Measurements from ENCODE around the gene CHRM1. TPM values are rescaled to one million over a fixed set of nuclear protein-coding genes. Genes with fewer than 3 reads are reported as not detected.

CHRM1 gene
- total RNA-seq, 1 donor from 2014 or later: not detected

- Mint-ChIP-seq H3K9me3 (ENCODE audit: unreplicated experiment) (no peaks in the 10 kb centered on the region), H3K27me3 (ENCODE audit: low read depth, unreplicated experiment) (no peaks in the 10 kb centered on the region), H3K36me3 (ENCODE audit: low read depth, unreplicated experiment) (peaks cover 28% of the 10 kb centered on the region), H3K27ac (ENCODE audit: unreplicated experiment) (peak within 1 kb of the TSS; percentile 99), H3K4me1 (ENCODE audit: low read depth, unreplicated experiment) (peaks cover 29% of the 10 kb centered on the region), H3K4me3 (ENCODE audit: unreplicated experiment) (peak within 1 kb of the TSS; percentile 99)
- Histone ChIP-seq H3K9me3 (ENCODE audit: insufficient read depth, low read depth, low read length) (no peaks in the 10 kb centered on the region), H3K9ac (ENCODE audit: low read length) (peak within 1 kb of the TSS; percentile 100), H3K27ac (ENCODE audit: low read depth, low read length) (peak within 1 kb of the TSS; percentile 97), H3K36me3 (ENCODE audit: insufficient read depth, low read length) (peaks cover 31% of the 10 kb centered on the region), H3K79me2 (ENCODE audit: insufficient read depth, low read length) (peaks cover 57% of the 10 kb centered on the region), H2AFZ (ENCODE audit: low read depth, low read length) (peak within 1 kb of the TSS; percentile 62), H3K4me1 (ENCODE audit: insufficient read depth, low read length) (peaks cover 32% of the 10 kb centered on the region), H4K20me1 (ENCODE audit: insufficient read depth, low read length) (peaks cover 35% of the 10 kb centered on the region), H3K4me3 (ENCODE audit: insufficient read depth, low read depth, low read length) (peak within 1 kb of the TSS; percentile 81), H3K27me3 (ENCODE audit: insufficient read depth, low read length) (no peaks in the 10 kb centered on the region), H3K4me2 (ENCODE audit: low read length) (peak within 1 kb of the TSS; percentile 87)
- DNase-seq (ENCODE audit: low read depth) (peak; percentile 69), FAIRE-seq (no peak)
- TF ChIP-seq EZH2 (IDR thresholded peaks at IDR 0.05; ENCODE audit: insufficient read depth, low read length): no peak
- TF ChIP-seq CTCF (IDR thresholded peaks at IDR 0.05; ENCODE audit: insufficient read depth, low read depth, low read length): peak; percentile 36
Measured at GRCh38 chr11:62880803-62881578, 40.2 kb downstream of the CHRM1 start, which contains the start of gene SLC3A2. Gene SLC3A2, plus strand, starts transcription at chr11:62880896. Its CDS starts 128 bp downstream, at chr11:62881024.

- peaks cover 32% of the 10 kb centered on the region for H3K4me1 ChIP-seq (ENCODE audit: insufficient read depth, low read length)
- H3K9ac ChIP-seq (ENCODE audit: low read length): peak overlapping the region; percentile 100
- TF ChIP-seq CTCF (IDR thresholded peaks at IDR 0.05; ENCODE audit: insufficient read depth, low read depth, low read length) (no peak), EZH2 (IDR thresholded peaks at IDR 0.05; ENCODE audit: insufficient read depth, low read length) (no peak)
- peaks cover 28% of the 10 kb centered on the region for H4K20me1 ChIP-seq (ENCODE audit: insufficient read depth, low read length)
- peak overlapping the region; percentile 99 for H3K27ac Mint-ChIP-seq (ENCODE audit: unreplicated experiment)
- peak overlapping the region; percentile 99 for H3K4me3 Mint-ChIP-seq (ENCODE audit: unreplicated experiment)
- peaks cover 24% of the 10 kb centered on the region for H3K4me1 Mint-ChIP-seq (ENCODE audit: low read depth, unreplicated experiment)
- H2AFZ ChIP-seq (ENCODE audit: low read depth, low read length): peak overlapping the region; percentile 33
- FAIRE-seq: no peak
- H3K27ac ChIP-seq (ENCODE audit: low read depth, low read length): peak overlapping the region; percentile 97
- H3K4me3 ChIP-seq (ENCODE audit: insufficient read depth, low read depth, low read length): peak overlapping the region; percentile 81
- peaks cover 25% of the 10 kb centered on the region for H3K36me3 ChIP-seq (ENCODE audit: insufficient read depth, low read length)
- H3K27me3 ChIP-seq (ENCODE audit: insufficient read depth, low read length): no peaks in the 10 kb centered on the region
- peaks cover 25% of the 10 kb centered on the region for H3K36me3 Mint-ChIP-seq (ENCODE audit: low read depth, unreplicated experiment)
- H3K4me2 ChIP-seq (ENCODE audit: low read length): peak overlapping the region; percentile 87
- peak; percentile 81 for DNase-seq (ENCODE audit: low read depth)
- H3K9me3 Mint-ChIP-seq (ENCODE audit: unreplicated experiment): no peaks in the 10 kb centered on the region
- no peaks in the 10 kb centered on the region for H3K27me3 Mint-ChIP-seq (ENCODE audit: low read depth, unreplicated experiment)
- peaks cover 51% of the 10 kb centered on the region for H3K79me2 ChIP-seq (ENCODE audit: insufficient read depth, low read length)
- no peaks in the 10 kb centered on the region for H3K9me3 ChIP-seq (ENCODE audit: insufficient read depth, low read depth, low read length)
Measured at GRCh38 chr11:62880231-62880802, 40.8 kb downstream of the CHRM1 start.
